K562 (cell line): ENCODE results near the gene ZMYND8. TPM values are rescaled to one million over a fixed set of nuclear protein-coding genes. Genes with fewer than 3 reads are reported as not detected.

Experiments
- ATAC-seq: fragments of 200-7000 bp; cut with Tn5 transposase; 3 replicates; pipeline ENCODE4 v1.9.1; 2020; ENCODE audit warnings: moderate library complexity
- BruUV-seq: library from RNA; stranded (reverse); fragments of 400-500 nt; replicated peaks from 2 replicates; lab custom pipeline; 2021; lab: Mats Ljungman, UMichigan
- CTCF ChIA-PET: fragments of 300-600 bp; formaldehyde crosslinking; extraction: SDS; loops from one replicate; lab custom pipeline; 2021; ENCODE audit warnings: low intra/inter-chr PET ratio; lab: Yijun Ruan, JAX
- POLR2A ChIA-PET: fragments of 300-600, 350-650 bp; sonication (Branson Sonifier 250); formaldehyde crosslinking; extraction: SDS; loops from one replicate; lab custom pipeline; 2021; ENCODE audit warnings: antibody characterized with exemption, inconsistent platforms; lab: Yijun Ruan, JAX
- DNase-seq, 4 experiments: peaks; one replicate each; pipeline versions ENCODE4 v3.0.0 to v3.0.0-alpha.2; 2011 to 2018; ENCODE audit warnings: low spot score in 3 of 4, mixed read lengths in 3 of 4; ENCODE audit errors: extremely low read depth in 1 of 4
- FAIRE-seq: peaks from 2 replicates; lab custom pipeline; 2011; peaks lifted over from hg19 to GRCh38; lab: Jason Lieb, UNC
- H2AFZ ChIP-seq: 2 replicates; pipeline ENCODE4 v1.6.0; 2011; ENCODE audit warnings: low read depth, low read length, control low read depth, inconsistent platforms
- H3K27ac ChIP-seq: fragments of 200-600 bp; 3 replicates; pipeline ENCODE4 v1.8.0; 2011; ENCODE audit warnings: low read depth, mild to moderate bottlenecking, control low read depth, inconsistent platforms, low read length, moderate library complexity, mixed read lengths; ENCODE audit errors: extremely low read depth
- H3K27me3 ChIP-seq, 2 experiments: fragments of 300-600 bp in 1 of 2; 2 replicates in 1 of 2; 3 replicates in 1 of 2; pipeline versions ENCODE4 v1.6.0 to v1.8.0; 2011; ENCODE audit warnings: inconsistent platforms in 2 of 2, low read length in 2 of 2, mild to moderate bottlenecking in 1 of 2, mixed read lengths in 1 of 2, moderate library complexity in 1 of 2; ENCODE audit not compliant: control insufficient read depth in 2 of 2, insufficient read depth in 2 of 2
- H3K36me3 ChIP-seq: fragments of 300-600 bp; 3 replicates; pipeline ENCODE4 v1.8.0; 2011; ENCODE audit warnings: mild to moderate bottlenecking, low read length, inconsistent platforms; ENCODE audit not compliant: control insufficient read depth, insufficient read depth
- H3K4me1 ChIP-seq, 2 experiments: fragments of 200-600 bp in 1 of 2; replicated peaks in 1 of 2; 2 replicates in 1 of 2; 3 replicates in 1 of 2; pipeline versions ENCODE4 v1.5.1 to v1.8.0; 2011; ENCODE audit warnings: inconsistent platforms in 2 of 2, low read length in 2 of 2, mild to moderate bottlenecking in 1 of 2, mixed read lengths in 1 of 2, moderate library complexity in 1 of 2; ENCODE audit not compliant: control insufficient read depth in 2 of 2, insufficient read depth in 2 of 2
- H3K4me2 ChIP-seq: 2 replicates; pipeline ENCODE4 v1.6.1; 2011; ENCODE audit warnings: low read length, control low read depth, inconsistent platforms, mixed read lengths; ENCODE audit not compliant: insufficient read depth
- H3K4me3 ChIP-seq: fragments of 200-600 bp; sonication (generic), shearing (Covaris generic); 2 replicates; pipeline ENCODE4 v1.5.1; 2016; ENCODE audit warnings: control low read depth, inconsistent platforms
- H3K79me2 ChIP-seq: fragments of 200-600 bp; 3 replicates; pipeline ENCODE4 v1.8.0; 2011; ENCODE audit warnings: low read length, inconsistent platforms; ENCODE audit not compliant: control insufficient read depth, insufficient read depth
- H3K9ac ChIP-seq, 2 experiments: 2 replicates each; pipeline versions ENCODE4 v1.6.0 to v1.6.1; 2011; ENCODE audit warnings: low read depth in 2 of 2, low read length in 2 of 2, control low read depth in 1 of 2, inconsistent platforms in 1 of 2, mild to moderate bottlenecking in 1 of 2, mixed read lengths in 1 of 2; ENCODE audit not compliant: insufficient read depth in 1 of 2
- H3K9me1 ChIP-seq: one replicate; pipeline ENCODE4 v1.6.0; 2011; ENCODE audit warnings: inconsistent platforms, mild to moderate bottlenecking, low read length, moderate library complexity; ENCODE audit not compliant: control insufficient read depth, insufficient read depth
- H3K9me3 ChIP-seq: replicated peaks from 2 replicates; pipeline ENCODE4 v1.5.1; 2011; ENCODE audit warnings: low read depth, low read length, inconsistent platforms; ENCODE audit not compliant: control insufficient read depth, insufficient read depth
- H4K20me1 ChIP-seq: replicated peaks from 2 replicates; pipeline ENCODE4 v1.6.1; 2011; ENCODE audit warnings: low read length, inconsistent platforms, mixed read lengths; ENCODE audit not compliant: control insufficient read depth, insufficient read depth
- ARID2 ChIP-seq: fragments of 450-650 bp; IDR thresholded peaks from 2 replicates; pipeline ENCODE4 v1.6.1; 2017; ENCODE audit warnings: antibody characterized with exemption, mild to moderate bottlenecking
- CHD2 ChIP-seq: IDR thresholded peaks from 2 replicates; pipeline ENCODE4 v1.6.1; 2011; ENCODE audit warnings: low read depth, low read length
- KDM1A ChIP-seq, 2 experiments: fragments of 450-650 bp; IDR thresholded peaks; 2 replicates each; pipeline ENCODE4 v1.6.1; 2016; ENCODE audit warnings: mild to moderate bottlenecking in 2 of 2
- MBD2 ChIP-seq: sonication (generic); IDR thresholded peaks from 2 replicates; pipeline ENCODE4 v1.6.1; 2016; ENCODE audit warnings: low read depth, borderline replicate concordance
- NFIC ChIP-seq: fragments of 450-650 bp; IDR thresholded peaks from 2 replicates; pipeline ENCODE4 v1.6.1; 2017; ENCODE audit warnings: mild to moderate bottlenecking, inconsistent platforms
- PCBP2 ChIP-seq: fragments of 200-400 bp; formaldehyde crosslinking; IDR thresholded peaks from 2 replicates; pipeline ENCODE4 v1.6.1; 2018; ENCODE audit warnings: low read length, low read depth, mild to moderate bottlenecking, moderate library complexity; ENCODE audit not compliant: poor library complexity, severe bottlenecking
- PHB2 ChIP-seq: fragments of 450-650 bp; IDR thresholded peaks from 2 replicates; pipeline ENCODE4 v1.6.1; 2017; ENCODE audit warnings: low read depth
- POLR2A ChIP-seq: fragments of 450-650 bp; conservative IDR thresholded peaks from 2 replicates; pipeline ENCODE4 v1.6.1; 2016
- PRPF4 ChIP-seq: fragments of 200-400 bp; formaldehyde crosslinking; IDR thresholded peaks from one replicate; pipeline ENCODE4 v1.6.1; 2017; ENCODE audit warnings: low read length, low read depth, mild to moderate bottlenecking; ENCODE audit not compliant: insufficient read depth, poor library complexity, severe bottlenecking
- SIN3B ChIP-seq: fragments of 450-650 bp; IDR thresholded peaks from 2 replicates; pipeline ENCODE4 v1.6.1; 2017; ENCODE audit warnings: low read depth, mild to moderate bottlenecking, moderate library complexity
- SMAD3 ChIP-seq: fragments of 450-650 bp; formaldehyde crosslinking; conservative IDR thresholded peaks from 2 replicates; pipeline ENCODE4 v1.4.0; 2020; ENCODE audit warnings: mild to moderate bottlenecking
- SUPT5H ChIP-seq: fragments of 450-650 bp; IDR thresholded peaks from 2 replicates; pipeline ENCODE4 v1.6.1; 2016
- ZNF143 ChIP-seq: sonication (generic); formaldehyde crosslinking; IDR thresholded peaks from 2 replicates; pipeline ENCODE4 v1.9.0; 2022; ENCODE audit warnings: mild to moderate bottlenecking, missing genetic modification reagents
- ZNF146 ChIP-seq: IDR thresholded peaks from one replicate; pipeline ENCODE4 v1.6.1; 2018; ENCODE audit warnings: missing compliant biosample characterization; ENCODE audit not compliant: unreplicated experiment
- ZNF518B ChIP-seq: fragments of 250-450 bp; sonication (Bioruptor Pico); IDR thresholded peaks from 2 replicates; pipeline ENCODE4 v1.5.0; 2021; ENCODE audit warnings: mild to moderate bottlenecking, moderate library complexity
- ZNF699 ChIP-seq: fragments of 250-450 bp; sonication (Bioruptor Pico); IDR thresholded peaks from 2 replicates; pipeline ENCODE4 v1.8.0; 2021; ENCODE audit warnings: mild to moderate bottlenecking, moderate library complexity; ENCODE audit not compliant: insufficient replicate concordance
- WGBS: fragments of 100-300 bp; shearing (Covaris generic); methylation state at CpG from one replicate; pipeline ENCODE4 v1.1.6; 2016; ENCODE audit warnings: low coverage, mixed read lengths; ENCODE audit not compliant: insufficient coverage; ENCODE audit errors: missing lambda C conversion rate; 5-methylcytosine and 5-hydroxymethylcytosine counted together
- in situ Hi-C: fragments of 300-500 bp; cut with MboI; formaldehyde crosslinking; loops from 4 replicates; pipeline ENCODE4 v1.15.0; 2018; ENCODE audit warnings: inconsistent platforms, mixed read lengths
- intact Hi-C: fragments of 100-400 bp; cut with micrococcal nuclease; formaldehyde crosslinking; loops from 2 replicates; pipeline ENCODE4 v1.14.2; 2022
- polyA plus RNA-seq, 8 experiments: library from polyadenylated mRNA; depleted of rRNA in 4 of 8; stranded (reverse) in 5 of 8; unstranded in 3 of 8; fragments of >200 nt; fragmentation: Nextera tagmentation in 2 of 8; fragmentation: Illumina TruSeq in 1 of 8; extraction: Ambion mirVana in 2 of 8; extraction: Trizol in 1 of 8; gene quantifications; 2 replicates each; pipeline versions ENCODE4 v1.2.1 to v1.2.3, GENCODE V29; 2011 to 2014; ENCODE audit warnings: inconsistent platforms in 1 of 8, missing spikeins in 1 of 8
- total RNA-seq, 7 experiments: library from RNA; depleted of rRNA in 6 of 7; stranded (reverse); fragments of >200 nt in 6 of 7; fragmentation: Illumina TruSeq in 2 of 7; extraction: Trizol in 2 of 7; gene quantifications; 2 replicates each; pipeline versions ENCODE4 v1.2.1 to v1.2.3, GENCODE V29; 2011 to 2021; ENCODE audit warnings: low replicate concordance in 1 of 7

Gene ZMYND8
- total and polyA plus RNA-seq, 9 of the 15 experiments (the other 6 are each of a cell fraction or from before 2014, with no cell fraction given): 31.8 to 148 (median 71.9) TPM

GRCh38 chr20:47262365-47263013 is 94.0 kb downstream of the ZMYND8 start (continued):
- TF ChIP-seq SIN3B: no peak
- peak; percentile 31; the same call in 1 of the 2 replicates for TF ChIP-seq POLR2A
- no peak for TF ChIP-seq PHB2
- peak; percentile 33; the same call in 1 of the 2 replicates for TF ChIP-seq SUPT5H
- TF ChIP-seq, all 486 proteins: peak for 3

- Histone ChIP-seq H3K4me1 (no peaks in the 10 kb centered on the region; a peak in 2 of 5 replicates), H3K27me3 (no peaks in the 10 kb centered on the region), H4K20me1 (peaks cover 43% of the 10 kb centered on the region), H3K36me3 (peaks cover 96% of the 10 kb centered on the region), H3K9me1 (no peaks in the 10 kb centered on the region), H3K9me3 (no peaks in the 10 kb centered on the region), H3K4me3 (no peak overlapping the region), H3K27ac (no peak overlapping the region), H3K79me2 (peaks cover 97% of the 10 kb centered on the region), H2AFZ (no peak overlapping the region), H3K4me2 (no peak overlapping the region), H3K9ac (no peak overlapping the region)
- 93% methylated on average over 8 of the region's 8 CpGs for WGBS
- DNase-seq: no peak
- no peak for FAIRE-seq
- CTCF ChIA-PET: no interaction called here
- in situ Hi-C loops (no loop called here), intact Hi-C loops (no loop called here)
- BruUV-seq: no TSS peak
- no peak for ATAC-seq
- POLR2A ChIA-PET: interaction anchor here (0.6 to 0.7 kb wide), 2 partner anchors 13 to 338 kb away, joined by 3 to 4 read pairs; no protein-coding TSS in a partner anchor
- TF ChIP-seq ZNF143 (CRISPR knock-in tag) (no peak), NFIC (no peak), ZNF146 (CRISPR knock-in tag) (no peak), ZNF518B (CRISPR knock-in tag) (no peak), CHD2 (no peak), MBD2 (no peak), PCBP2 (no peak), KDM1A (IDR thresholded peaks at IDR 0.05) (no peak), SMAD3 (CRISPR knock-in tag) (no peak), ZNF699 (CRISPR knock-in tag) (no peak), ARID2 (no peak), PRPF4 (no peak)
Observed at GRCh38 chr20:47262008-47262364, 94.5 kb downstream of the ZMYND8 start.
